ENCODE measurements around the gene DDX10.

- TF ChIP-seq CTCF (IDR thresholded peaks at IDR 0.05) = no peak
- TF ChIP-seq POLR2A (IDR thresholded peaks at IDR 0.05) = no peak
Observed at GRCh38 chr11:108853864-108854263, 189.0 kb downstream of the DDX10 start.

Measured in adrenal gland (tissue), 5 donors.